ENCODE data around the gene DDX52.
A peak's percentile ranks its signal among the peaks of the same experiment; 100 is the strongest.

The DDX52 gene

GRCh38 chr17:37571674-37572073 lies 71.6 kb downstream of the DDX52 start:
- TF ChIP-seq GATA2 (IDR thresholded peaks at IDR 0.05; ENCODE audit: low read depth, low read length) (no peak), GATA3 (IDR thresholded peaks at IDR 0.05; ENCODE audit: low read depth, low read length) (no peak)

- no peak for TF ChIP-seq GATA3 (IDR thresholded peaks at IDR 0.05; ENCODE audit: low read depth, low read length)
- no peak for TF ChIP-seq GATA2 (IDR thresholded peaks at IDR 0.05; ENCODE audit: low read depth, low read length)
Observed at GRCh38 chr17:37570527-37571093, 72.6 kb downstream of the DDX52 start.

GRCh38 chr17:37568350-37569053 lies 74.7 kb downstream of the DDX52 start:
- no peak for TF ChIP-seq GATA2 (IDR thresholded peaks at IDR 0.05; ENCODE audit: low read depth, low read length)
- TF ChIP-seq GATA3 (IDR thresholded peaks at IDR 0.05; ENCODE audit: low read depth, low read length): no peak

- TF ChIP-seq GATA3 (IDR thresholded peaks at IDR 0.05; ENCODE audit: low read depth, low read length) (no peak), GATA2 (IDR thresholded peaks at IDR 0.05; ENCODE audit: low read depth, low read length) (no peak)
Observed at GRCh38 chr17:37567538-37567937, 75.7 kb downstream of the DDX52 start.

GRCh38 chr17:37567137-37567536 lies 76.1 kb downstream of the DDX52 start:
- no peak for TF ChIP-seq GATA2 (IDR thresholded peaks at IDR 0.05; ENCODE audit: low read depth, low read length)
- TF ChIP-seq GATA3 (IDR thresholded peaks at IDR 0.05; ENCODE audit: low read depth, low read length): no peak

- TF ChIP-seq GATA2 (IDR thresholded peaks at IDR 0.05; ENCODE audit: low read depth, low read length) (no peak), GATA3 (IDR thresholded peaks at IDR 0.05; ENCODE audit: low read depth, low read length) (no peak)
Observed at GRCh38 chr17:37564252-37564651, 79.0 kb downstream of the DDX52 start.

- TF ChIP-seq GATA3 (IDR thresholded peaks at IDR 0.05; ENCODE audit: low read depth, low read length) (peak; percentile 91), GATA2 (IDR thresholded peaks at IDR 0.05; ENCODE audit: low read depth, low read length) (peak; percentile 59)
Observed at GRCh38 chr17:37562016-37562745, 81.1 kb downstream of the DDX52 start.
